ENCODE results near the gene COX17. TPM values are rescaled to one million over a fixed set of nuclear protein-coding genes. Genes with fewer than 3 reads are reported as not detected.

COX17 gene
- total RNA-seq, 2 donors from 2014 or later, result 13.8 to 29.6 TPM

GRCh38 chr3:119649761-119650160 is 27.4 kb downstream of the COX17 start:
- WGBS, 2 donors, result 43 to 46% methylated on average over 3 of the region's 3 CpGs
- Histone ChIP-seq H3K4me1 (peaks cover 6% of the 10 kb centered on the region), H3K27ac (no peak overlapping the region), H3K9me3 (no peaks in the 10 kb centered on the region), H3K36me3 (replicated peaks in 1 of 2; ENCODE audit: insufficient read depth in 1 of 2, low read depth in 2 of 2) (no peaks in the 10 kb centered on the region), H3K4me3 (no peak overlapping the region), H3K27me3 (no peaks in the 10 kb centered on the region)
- intact Hi-C loops (cut with DNase I), result no loop called here
- DNase-seq (no peak), ATAC-seq (no peak)
- TF ChIP-seq POLR2A (IDR thresholded peaks at IDR 0.05) (no peak), CTCF (IDR thresholded peaks at IDR 0.05) (no peak)

DNA sequence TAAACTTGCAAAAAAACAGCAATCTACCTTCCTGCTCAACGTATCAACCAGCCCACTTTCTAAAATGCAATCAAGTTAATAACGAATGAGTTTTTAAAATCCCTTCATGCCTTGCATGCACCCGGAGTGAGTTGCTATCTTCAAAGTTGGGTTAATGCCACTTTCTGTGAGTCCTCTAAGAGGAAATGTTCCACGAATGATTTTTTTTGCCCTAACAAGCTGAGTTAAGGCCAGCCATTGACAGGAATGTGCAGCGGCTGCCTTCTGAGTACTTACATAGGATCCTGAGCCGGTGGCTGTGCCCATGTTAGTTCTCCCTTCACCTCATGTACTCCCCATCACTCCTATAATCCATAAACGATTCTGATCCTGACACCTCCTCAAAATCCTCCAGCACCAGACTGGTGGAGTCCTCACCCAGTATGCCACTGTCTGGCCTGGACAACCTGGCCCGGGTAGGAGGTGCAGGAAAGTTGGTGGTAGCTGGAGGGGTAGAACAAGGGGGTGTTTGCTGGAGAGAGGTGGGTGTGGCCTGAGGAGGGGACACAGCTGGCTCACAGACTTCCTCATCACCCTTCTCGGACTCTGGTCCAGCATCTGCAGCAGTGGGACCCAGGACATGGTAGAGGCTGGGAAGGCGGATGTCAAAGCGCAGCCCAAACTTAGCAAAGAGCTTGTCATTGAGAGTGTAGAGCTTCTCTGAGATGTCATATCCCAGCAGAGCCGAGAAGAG is 29.2 kb downstream of the COX17 start:
- intact Hi-C loops (cut with DNase I), result no loop called here
- ATAC-seq (no peak), DNase-seq (no peak)
- no peaks in the 10 kb centered on the region for H3K36me3 ChIP-seq (replicated peaks in 1 of 2; ENCODE audit: insufficient read depth in 1 of 2, low read depth in 2 of 2)
- no peak for TF ChIP-seq CTCF (IDR thresholded peaks at IDR 0.05)
- WGBS, 2 donors, result 62 to 73% methylated on average over 12 of the region's 12 CpGs
- peaks cover 6% of the 10 kb centered on the region for H3K4me1 ChIP-seq
- H3K9me3 ChIP-seq, result no peaks in the 10 kb centered on the region
- no peaks in the 10 kb centered on the region for H3K27me3 ChIP-seq
- H3K4me3 ChIP-seq, result no peak overlapping the region
- H3K27ac ChIP-seq, result peak overlapping the region; percentile 14 to 58 (median 35)

GRCh38 chr3:119647171-119647570 is 30.0 kb downstream of the COX17 start:
- TF ChIP-seq CTCF (IDR thresholded peaks at IDR 0.05) (no peak), POLR2A (IDR thresholded peaks at IDR 0.05) (no peak)
- Histone ChIP-seq H3K27ac (peak overlapping the region in 3 of 4 donors; percentile 15 to 58 (median 55)), H3K36me3 (replicated peaks in 1 of 2; ENCODE audit: insufficient read depth in 1 of 2, low read depth in 2 of 2) (no peaks in the 10 kb centered on the region), H3K4me3 (no peak overlapping the region), H3K4me1 (peaks cover 6% of the 10 kb centered on the region), H3K27me3 (no peaks in the 10 kb centered on the region), H3K9me3 (no peaks in the 10 kb centered on the region)
- 84 to 91% methylated on average over 2 of the region's 2 CpGs for WGBS, 2 donors
- DNase-seq, result no peak
- peak; percentile 54 for ATAC-seq
- intact Hi-C loops (cut with DNase I), result no loop called here

DNA sequence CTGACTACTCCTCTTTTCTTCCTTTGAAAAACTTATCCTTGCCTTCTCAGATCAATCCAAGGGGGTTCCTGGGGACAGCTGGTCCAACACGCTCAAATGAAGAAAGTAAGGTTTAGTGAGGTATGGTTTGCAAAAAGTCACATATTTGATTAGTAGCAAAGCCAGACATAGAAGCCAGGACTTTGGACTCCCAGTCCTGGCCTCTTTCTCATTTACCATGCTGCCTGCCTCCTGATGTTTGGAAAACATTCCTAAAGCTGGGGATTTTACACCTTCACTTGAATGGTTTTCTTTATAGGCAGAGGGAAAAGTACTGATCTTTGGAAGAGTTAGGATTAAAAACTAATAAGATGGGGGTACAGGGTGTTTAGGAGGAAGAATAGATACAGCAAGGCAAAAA is 31.4 kb downstream of the COX17 start:
- WGBS, 2 donors, result 57 to 58% methylated on average over 1 of the region's 1 CpG
- ATAC-seq (no peak), DNase-seq (no peak)
- H3K4me1 ChIP-seq, result peaks cover 6% of the 10 kb centered on the region
- H3K27me3 ChIP-seq, result no peaks in the 10 kb centered on the region
- intact Hi-C loops (cut with DNase I), result no loop called here
- H3K4me3 ChIP-seq, result no peak overlapping the region
- H3K9me3 ChIP-seq, result no peaks in the 10 kb centered on the region
- H3K27ac ChIP-seq, result peak overlapping the region in 1 of 4 donors; percentile 39
- H3K36me3 ChIP-seq (replicated peaks in 1 of 2; ENCODE audit: insufficient read depth in 1 of 2, low read depth in 2 of 2), result no peaks in the 10 kb centered on the region
- TF ChIP-seq POLR2A (IDR thresholded peaks at IDR 0.05) (no peak), CTCF (IDR thresholded peaks at IDR 0.05) (no peak)

GRCh38 chr3:119644481-119644880 is 32.7 kb downstream of the COX17 start:
- H3K27ac ChIP-seq, result no peak overlapping the region
- no peaks in the 10 kb centered on the region for H3K27me3 ChIP-seq
- DNase-seq (no peak), ATAC-seq (no peak)
- intact Hi-C loops (cut with DNase I), result no loop called here
- H3K9me3 ChIP-seq, result no peaks in the 10 kb centered on the region
- no peaks in the 10 kb centered on the region for H3K36me3 ChIP-seq (replicated peaks in 1 of 2; ENCODE audit: insufficient read depth in 1 of 2, low read depth in 2 of 2)
- H3K4me3 ChIP-seq, result no peak overlapping the region
- WGBS, 2 donors, result 83 to 96% methylated on average over 1 of the region's 1 CpG
- peaks cover 6% of the 10 kb centered on the region for H3K4me1 ChIP-seq
- no peak for TF ChIP-seq CTCF (IDR thresholded peaks at IDR 0.05)
- TF ChIP-seq POLR2A (IDR thresholded peaks at IDR 0.05), result no peak
